CD8-positive, alpha-beta memory T cell (primary cell): ENCODE data around the gene CALN1. TPM values are rescaled to one million over a fixed set of nuclear protein-coding genes. Genes with fewer than 3 reads are reported as not detected.
"Not testable (repeated sequence)": the region's sequence is repeated elsewhere in the genome, so short reads cannot be mapped to it uniquely, and the experiment has no call there.

ENCODE experiments used
- CTCF ChIA-PET: fragments of 350-600 bp; sonication (Branson Sonifier 250); formaldehyde crosslinking; loops from one replicate; lab custom pipeline; 2021; ENCODE audit warnings: antibody characterized with exemption; lab: Charles Lee
- POLR2A ChIA-PET: fragments of 350-600 bp; sonication (Branson Sonifier 250); formaldehyde crosslinking; loops from one replicate; lab custom pipeline; 2021; ENCODE audit warnings: antibody characterized with exemption; lab: Charles Lee
- DNase-seq, 5 donors: peaks; one replicate each; pipeline versions ENCODE4 v3.0.0 to v3.0.0-alpha.2; 2020 to 2022; ENCODE audit warnings: mixed read lengths in 1 of 5
- H3K27ac ChIP-seq: one replicate; pipeline ENCODE4 v1.7.0; 2013; ENCODE audit warnings: low read depth, mild to moderate bottlenecking, low read length, moderate library complexity
- H3K27me3 ChIP-seq: 2 replicates; pipeline ENCODE4 v1.7.0; 2013; ENCODE audit warnings: low read length, mild to moderate bottlenecking; ENCODE audit not compliant: insufficient read depth, poor library complexity, severe bottlenecking
- H3K36me3 ChIP-seq: 2 replicates; pipeline ENCODE4 v1.7.0; 2013; ENCODE audit warnings: mild to moderate bottlenecking, low read length, moderate library complexity; ENCODE audit not compliant: insufficient read depth
- H3K4me1 ChIP-seq: 2 replicates; pipeline ENCODE4 v1.7.0; 2013; ENCODE audit warnings: mild to moderate bottlenecking, low read length, moderate library complexity; ENCODE audit not compliant: insufficient read depth
- H3K4me3 ChIP-seq: 2 replicates; pipeline ENCODE4 v1.7.0; 2013; ENCODE audit warnings: mild to moderate bottlenecking, low read length
- H3K9me3 ChIP-seq: 2 replicates; pipeline ENCODE4 v1.7.0; 2013; ENCODE audit warnings: mild to moderate bottlenecking, low read length
- H3K27ac Mint-ChIP-seq, 8 donors: one replicate each; pipeline ENCODE4 v1.8.0; 2020 to 2021; ENCODE audit warnings: mixed read lengths in 8 of 8, mild to moderate bottlenecking in 6 of 8, inconsistent platforms in 3 of 8, moderate library complexity in 3 of 8
- H3K27me3 Mint-ChIP-seq, 2 donors: one replicate each; pipeline ENCODE4 v1.8.0; 2020 to 2021; ENCODE audit warnings: mixed read lengths in 2 of 2, mild to moderate bottlenecking in 1 of 2, moderate library complexity in 1 of 2
- H3K36me3 Mint-ChIP-seq, 3 donors: one replicate each; pipeline ENCODE4 v1.8.0; 2020 to 2021; ENCODE audit warnings: mixed read lengths in 3 of 3, inconsistent platforms in 1 of 3, mild to moderate bottlenecking in 1 of 3
- H3K4me1 Mint-ChIP-seq, 3 donors: one replicate each; pipeline ENCODE4 v1.8.0; 2020 to 2021; ENCODE audit warnings: mixed read lengths in 3 of 3, inconsistent platforms in 1 of 3, mild to moderate bottlenecking in 1 of 3
- H3K4me3 Mint-ChIP-seq, 7 donors: one replicate each; pipeline ENCODE4 v1.8.0; 2020 to 2021; ENCODE audit warnings: mixed read lengths in 7 of 7, mild to moderate bottlenecking in 6 of 7, moderate library complexity in 4 of 7, inconsistent platforms in 2 of 7
- H3K9me3 Mint-ChIP-seq, 5 donors: one replicate each; pipeline ENCODE4 v1.8.0; 2020 to 2022; ENCODE audit warnings: mixed read lengths in 5 of 5, mild to moderate bottlenecking in 3 of 5, moderate library complexity in 2 of 5, inconsistent platforms in 1 of 5
- polyA plus RNA-seq: library from polyadenylated mRNA; unstranded; fragments of 300-500 nt; fragmentation: Illumina TruSeq; gene quantifications from one replicate; pipeline ENCODE4 v1.2.3, GENCODE V29; 2021
- total RNA-seq, 2 experiments: library from RNA; stranded (reverse); gene quantifications; one replicate each; pipeline ENCODE4 v1.2.3, GENCODE V29; 2021

CALN1 gene
- total and polyA plus RNA-seq, 3 experiments from 2014 or later, result not detected

DNA sequence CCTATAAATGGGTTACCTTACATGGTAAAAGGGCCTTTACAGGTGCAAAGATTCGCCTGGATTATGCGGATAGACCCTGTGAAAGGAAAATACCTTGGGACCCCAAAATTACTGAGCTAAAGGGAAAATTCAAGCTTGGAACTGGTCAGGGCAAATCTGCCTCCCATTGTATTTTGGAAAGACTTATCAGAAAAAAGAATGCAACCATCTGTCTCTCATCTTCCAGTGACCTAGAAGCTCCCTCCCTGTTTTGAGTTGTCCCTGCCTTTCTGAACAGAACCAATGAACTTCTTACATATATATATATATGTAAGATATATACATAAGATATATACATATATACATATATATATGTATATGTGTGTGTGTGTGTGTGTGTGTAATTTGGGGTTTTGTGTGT, 583.8 kb downstream of the CALN1 start:
- Mint-ChIP-seq H3K4me3 (no peak overlapping the region), H3K4me1 (no peaks in the 10 kb centered on the region), H3K27me3 (no peaks in the 10 kb centered on the region), H3K36me3 (no peaks in the 10 kb centered on the region), H3K27ac (no peak overlapping the region), H3K9me3 (peaks cover 7 to 22% (median 11%) of the 10 kb centered on the region in 5 donors)
- ChIA-PET POLR2A (no interaction called here), CTCF (no interaction called here)
- H3K4me3 ChIP-seq, result no peak overlapping the region
- H3K27me3 ChIP-seq, result no peaks in the 10 kb centered on the region
- DNase-seq, result no peak
- no peaks in the 10 kb centered on the region for H3K9me3 ChIP-seq
- no peak overlapping the region for H3K27ac ChIP-seq
- no peaks in the 10 kb centered on the region for H3K4me1 ChIP-seq
- H3K36me3 ChIP-seq, result no peaks in the 10 kb centered on the region

DNA sequence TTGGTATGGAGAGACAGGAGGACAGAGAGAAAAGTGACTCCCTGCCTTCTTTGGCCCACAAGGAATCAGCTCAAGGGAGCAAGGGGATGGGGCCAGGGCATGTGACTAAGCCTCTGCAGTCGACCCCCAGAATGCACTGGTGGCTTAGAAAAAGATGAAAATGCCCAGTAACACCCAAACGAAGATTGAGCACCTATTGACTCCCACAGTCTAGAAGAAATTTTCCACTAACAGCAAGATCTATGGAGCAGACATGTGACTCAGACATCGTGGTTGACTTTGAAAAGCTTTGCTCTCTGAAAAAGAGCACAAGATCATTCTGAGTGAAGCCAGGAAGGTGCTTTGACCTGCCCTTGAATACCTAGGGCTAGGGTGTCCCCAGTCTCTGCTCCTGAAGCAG, 586.0 kb downstream of the CALN1 start:
- no peaks in the 10 kb centered on the region for H3K9me3 ChIP-seq
- Mint-ChIP-seq H3K36me3 (no peaks in the 10 kb centered on the region), H3K4me3 (no peak overlapping the region), H3K4me1 (no peaks in the 10 kb centered on the region), H3K27me3 (no peaks in the 10 kb centered on the region), H3K9me3 (peaks cover 0 to 15% (median 9%) of the 10 kb centered on the region in 5 donors), H3K27ac (no peak overlapping the region)
- H3K27ac ChIP-seq, result no peak overlapping the region
- POLR2A ChIA-PET, result no interaction called here
- no peak for DNase-seq
- H3K4me1 ChIP-seq, result no peaks in the 10 kb centered on the region
- no peak overlapping the region for H3K4me3 ChIP-seq
- no peaks in the 10 kb centered on the region for H3K36me3 ChIP-seq
- H3K27me3 ChIP-seq, result no peaks in the 10 kb centered on the region
- CTCF ChIA-PET, result no interaction called here

DNA sequence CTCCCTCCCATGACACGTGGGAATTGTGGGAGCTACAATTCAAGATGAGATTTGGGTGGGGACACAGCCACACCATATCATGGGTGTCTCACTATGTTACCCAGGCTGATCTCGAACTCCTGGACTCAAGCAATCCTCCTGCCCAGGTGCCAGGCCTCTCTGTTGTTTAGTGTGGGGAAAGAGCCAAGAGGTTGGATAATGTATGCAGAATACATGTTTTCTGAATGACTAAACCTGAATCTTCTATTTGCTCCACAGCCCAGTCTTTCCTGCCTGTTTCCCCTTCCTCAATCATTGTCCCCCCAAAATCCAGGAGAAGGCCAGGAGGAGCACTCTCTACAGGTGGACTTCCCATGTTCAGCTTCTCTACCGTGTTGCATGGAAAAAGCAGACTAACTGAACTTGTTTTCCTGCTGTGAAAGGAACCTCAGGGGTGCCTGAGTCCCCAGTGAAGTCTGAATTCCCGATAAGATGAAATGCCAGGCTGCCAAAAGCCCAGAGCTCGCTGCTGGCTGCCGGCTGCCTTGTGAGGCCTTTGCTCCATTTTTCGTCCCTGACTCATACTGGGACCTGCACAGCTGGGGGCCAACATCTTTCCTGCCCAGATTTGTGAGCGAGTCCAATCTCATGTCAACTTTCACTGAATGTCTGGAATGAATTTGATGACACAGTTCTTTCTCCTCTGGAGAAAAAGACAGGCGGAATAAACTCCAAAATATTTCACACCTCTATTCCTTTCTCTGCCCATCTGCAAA, 588.0 kb downstream of the CALN1 start:
- POLR2A ChIA-PET, result no interaction called here
- no peak overlapping the region for H3K27ac Mint-ChIP-seq
- H3K4me3 Mint-ChIP-seq, result no peak overlapping the region
- no peak overlapping the region for H3K4me3 ChIP-seq
- no peaks in the 10 kb centered on the region for H3K36me3 Mint-ChIP-seq
- no peaks in the 10 kb centered on the region for H3K4me1 Mint-ChIP-seq
- H3K27me3 ChIP-seq, result no peaks in the 10 kb centered on the region
- CTCF ChIA-PET, result no interaction called here
- H3K27me3 Mint-ChIP-seq, result no peaks in the 10 kb centered on the region
- H3K9me3 Mint-ChIP-seq, result peaks cover 7 to 16% (median 10%) of the 10 kb centered on the region in 5 donors
- H3K9me3 ChIP-seq, result no peaks in the 10 kb centered on the region
- no peak overlapping the region for H3K27ac ChIP-seq
- H3K36me3 ChIP-seq, result no peaks in the 10 kb centered on the region
- no peak for DNase-seq
- H3K4me1 ChIP-seq, result no peaks in the 10 kb centered on the region

DNA sequence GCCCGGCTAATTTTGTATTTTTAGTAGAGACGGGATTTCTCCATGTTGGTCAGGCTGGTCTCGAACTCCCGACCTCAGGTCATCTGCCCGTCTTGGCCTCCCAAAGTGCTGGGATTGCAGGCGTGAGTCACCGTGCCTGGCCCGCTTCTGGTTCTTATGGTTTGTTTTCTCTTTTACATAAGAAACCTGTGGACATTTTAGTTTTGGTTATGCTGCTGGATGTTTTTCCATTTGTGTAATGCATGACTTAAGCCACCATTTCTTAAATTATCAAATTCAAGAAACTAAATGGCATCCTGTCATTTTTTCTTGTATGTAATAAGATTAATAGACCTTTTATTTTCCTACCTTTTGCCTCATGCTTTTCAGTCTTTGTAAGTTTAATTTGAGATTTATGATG, 589.7 kb downstream of the CALN1 start:
- H3K27me3 ChIP-seq, H3K4me3 Mint-ChIP-seq, DNase-seq, H3K27ac ChIP-seq, H3K9me3 ChIP-seq, H3K36me3 Mint-ChIP-seq, POLR2A ChIA-PET, H3K27me3 Mint-ChIP-seq, H3K4me3 ChIP-seq, H3K27ac Mint-ChIP-seq, CTCF ChIA-PET, H3K4me1 Mint-ChIP-seq, H3K36me3 ChIP-seq, H3K4me1 ChIP-seq: not testable (repeated sequence)
- peaks cover 8 to 21% (median 10%) of the 10 kb centered on the region in 5 donors for H3K9me3 Mint-ChIP-seq

DNA sequence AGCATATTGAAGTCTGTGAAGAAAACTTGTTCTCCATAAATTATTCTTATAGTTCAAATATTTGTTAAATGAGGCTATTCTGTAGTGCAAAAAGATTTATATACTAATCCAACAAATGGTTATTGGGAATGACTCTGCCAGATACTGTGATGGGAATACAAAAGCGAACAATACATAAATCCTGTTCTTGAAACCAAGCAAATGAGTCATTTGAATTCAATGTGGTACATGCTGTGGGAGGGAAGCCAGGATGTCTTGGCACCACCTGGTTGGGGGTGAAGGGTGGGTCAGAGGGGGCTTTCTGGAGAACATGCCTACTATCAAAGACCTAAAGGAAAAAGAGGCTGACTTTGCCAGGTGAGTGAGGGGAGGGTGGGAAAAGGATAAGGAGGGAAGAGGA, 594.2 kb downstream of the CALN1 start:
- Mint-ChIP-seq H3K4me3 (no peak overlapping the region), H3K27me3 (no peaks in the 10 kb centered on the region), H3K9me3 (peaks cover 2 to 14% (median 6%) of the 10 kb centered on the region in 5 donors), H3K27ac (no peak overlapping the region), H3K4me1 (no peaks in the 10 kb centered on the region), H3K36me3 (no peaks in the 10 kb centered on the region)
- ChIA-PET CTCF (no interaction called here), POLR2A (no interaction called here)
- Histone ChIP-seq H3K27me3 (no peaks in the 10 kb centered on the region), H3K4me3 (no peak overlapping the region), H3K27ac (no peak overlapping the region), H3K9me3 (no peaks in the 10 kb centered on the region), H3K36me3 (no peaks in the 10 kb centered on the region), H3K4me1 (no peaks in the 10 kb centered on the region)
- DNase-seq, result no peak

DNA sequence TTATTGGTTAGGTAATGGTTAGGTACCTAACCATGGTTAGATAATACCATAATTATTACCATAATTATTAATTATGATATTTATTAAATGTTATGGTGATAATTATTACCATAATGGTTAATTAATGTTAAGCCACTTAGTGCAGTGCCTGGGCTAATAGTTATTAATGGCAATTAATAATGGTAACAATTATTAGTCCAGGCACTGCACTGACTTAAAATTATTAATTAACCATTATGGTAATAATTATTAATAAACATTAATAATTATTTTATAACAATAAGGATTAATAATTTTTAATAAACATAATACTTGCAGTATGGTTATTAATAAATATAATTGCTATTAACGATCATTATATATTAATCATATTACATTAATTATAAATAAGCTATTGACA, 604.0 kb downstream of the CALN1 start:
- ChIA-PET CTCF (no interaction called here), POLR2A (no interaction called here)
- peaks cover 0 to 24% (median 16%) of the 10 kb centered on the region in 5 donors for H3K9me3 Mint-ChIP-seq
- Histone ChIP-seq H3K27ac (no peak overlapping the region), H3K36me3 (no peaks in the 10 kb centered on the region), H3K9me3 (no peaks in the 10 kb centered on the region), H3K4me1 (no peaks in the 10 kb centered on the region), H3K4me3 (no peak overlapping the region), H3K27me3 (no peaks in the 10 kb centered on the region)
- H3K36me3 Mint-ChIP-seq, result no peaks in the 10 kb centered on the region
- H3K4me1 Mint-ChIP-seq, result no peaks in the 10 kb centered on the region
- H3K27me3 Mint-ChIP-seq, result no peaks in the 10 kb centered on the region
- DNase-seq, result no peak
- H3K4me3 Mint-ChIP-seq, result no peak overlapping the region
- no peak overlapping the region for H3K27ac Mint-ChIP-seq

DNA sequence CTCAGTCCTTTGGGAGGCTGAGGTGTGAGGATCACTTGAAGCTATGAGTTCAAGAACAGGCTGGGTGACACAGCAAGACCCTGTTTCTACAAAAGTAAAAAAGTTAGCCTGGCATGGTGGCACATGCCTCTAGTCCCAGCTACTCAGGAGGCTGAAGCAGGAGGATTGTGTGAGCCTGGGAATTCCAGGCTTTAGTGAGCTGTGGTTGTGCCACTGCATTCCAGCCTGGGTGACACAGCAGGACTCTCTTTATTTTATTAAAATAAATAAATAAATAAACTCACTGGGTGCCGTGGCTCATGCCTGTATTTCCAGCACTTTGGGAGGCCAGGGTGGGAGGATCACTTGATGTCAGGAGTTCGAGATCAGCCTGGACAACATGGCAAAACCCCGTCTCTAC, 607.9 kb downstream of the CALN1 start:
- Mint-ChIP-seq H3K4me1 (no peaks in the 10 kb centered on the region), H3K27me3 (no peaks in the 10 kb centered on the region), H3K36me3 (no peaks in the 10 kb centered on the region), H3K9me3 (peaks cover 4 to 22% (median 16%) of the 10 kb centered on the region in 5 donors), H3K4me3 (no peak overlapping the region), H3K27ac (no peak overlapping the region)
- Histone ChIP-seq H3K4me1 (no peaks in the 10 kb centered on the region), H3K27ac (no peak overlapping the region), H3K4me3 (no peak overlapping the region), H3K9me3 (no peaks in the 10 kb centered on the region), H3K27me3 (no peaks in the 10 kb centered on the region), H3K36me3 (no peaks in the 10 kb centered on the region)
- ChIA-PET CTCF (no interaction called here), POLR2A (no interaction called here)
- no peak for DNase-seq

DNA sequence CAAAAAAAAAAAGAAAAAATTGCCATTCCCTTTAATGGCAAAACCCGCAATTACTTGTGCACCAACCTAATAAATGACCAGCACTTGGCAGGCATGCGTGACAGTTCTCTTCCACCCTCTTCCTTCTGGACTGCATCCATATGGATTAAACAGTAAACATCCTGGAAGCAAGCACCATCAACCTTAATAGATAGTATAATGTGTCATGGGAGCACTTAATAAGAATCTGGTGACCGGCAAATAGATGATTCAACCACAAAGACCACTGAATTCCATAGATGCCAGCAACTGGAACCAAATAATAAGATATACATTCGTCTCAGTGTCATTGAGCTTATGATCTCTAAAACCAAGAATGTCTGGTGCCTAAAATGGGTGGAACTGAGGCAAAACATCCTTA, 610.2 kb downstream of the CALN1 start:
- Histone ChIP-seq H3K27me3 (no peaks in the 10 kb centered on the region), H3K36me3 (no peaks in the 10 kb centered on the region), H3K27ac (no peak overlapping the region), H3K4me1 (no peaks in the 10 kb centered on the region), H3K4me3 (no peak overlapping the region), H3K9me3 (no peaks in the 10 kb centered on the region)
- POLR2A ChIA-PET, result no interaction called here
- no peaks in the 10 kb centered on the region for H3K27me3 Mint-ChIP-seq
- CTCF ChIA-PET, result no interaction called here
- H3K27ac Mint-ChIP-seq, result no peak overlapping the region
- H3K4me1 Mint-ChIP-seq, result no peaks in the 10 kb centered on the region
- DNase-seq, result no peak
- peaks cover 4 to 22% (median 20%) of the 10 kb centered on the region in 5 donors for H3K9me3 Mint-ChIP-seq
- H3K4me3 Mint-ChIP-seq, result no peak overlapping the region
- no peaks in the 10 kb centered on the region for H3K36me3 Mint-ChIP-seq
